H54 (cell line): Measurements from ENCODE around the gene SEMA4C.

Source experiments
- DNase-seq: peaks from one replicate; pipeline ENCODE4 v3.0.0; 2011; ENCODE audit warnings: low spot score, mixed read lengths; ENCODE audit not compliant: insufficient read length
- FAIRE-seq: peaks from 3 replicates; lab custom pipeline; 2011; peaks lifted over from hg19 to GRCh38; lab: Jason Lieb, UNC
- POLR2A ChIP-seq: IDR thresholded peaks from 2 replicates; pipeline ENCODE4 v1.6.1; 2011; ENCODE audit warnings: low read depth, mild to moderate bottlenecking, low read length

The SEMA4C gene, protein sequence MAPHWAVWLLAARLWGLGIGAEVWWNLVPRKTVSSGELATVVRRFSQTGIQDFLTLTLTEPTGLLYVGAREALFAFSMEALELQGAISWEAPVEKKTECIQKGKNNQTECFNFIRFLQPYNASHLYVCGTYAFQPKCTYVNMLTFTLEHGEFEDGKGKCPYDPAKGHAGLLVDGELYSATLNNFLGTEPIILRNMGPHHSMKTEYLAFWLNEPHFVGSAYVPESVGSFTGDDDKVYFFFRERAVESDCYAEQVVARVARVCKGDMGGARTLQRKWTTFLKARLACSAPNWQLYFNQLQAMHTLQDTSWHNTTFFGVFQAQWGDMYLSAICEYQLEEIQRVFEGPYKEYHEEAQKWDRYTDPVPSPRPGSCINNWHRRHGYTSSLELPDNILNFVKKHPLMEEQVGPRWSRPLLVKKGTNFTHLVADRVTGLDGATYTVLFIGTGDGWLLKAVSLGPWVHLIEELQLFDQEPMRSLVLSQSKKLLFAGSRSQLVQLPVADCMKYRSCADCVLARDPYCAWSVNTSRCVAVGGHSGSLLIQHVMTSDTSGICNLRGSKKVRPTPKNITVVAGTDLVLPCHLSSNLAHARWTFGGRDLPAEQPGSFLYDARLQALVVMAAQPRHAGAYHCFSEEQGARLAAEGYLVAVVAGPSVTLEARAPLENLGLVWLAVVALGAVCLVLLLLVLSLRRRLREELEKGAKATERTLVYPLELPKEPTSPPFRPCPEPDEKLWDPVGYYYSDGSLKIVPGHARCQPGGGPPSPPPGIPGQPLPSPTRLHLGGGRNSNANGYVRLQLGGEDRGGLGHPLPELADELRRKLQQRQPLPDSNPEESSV

DNA sequence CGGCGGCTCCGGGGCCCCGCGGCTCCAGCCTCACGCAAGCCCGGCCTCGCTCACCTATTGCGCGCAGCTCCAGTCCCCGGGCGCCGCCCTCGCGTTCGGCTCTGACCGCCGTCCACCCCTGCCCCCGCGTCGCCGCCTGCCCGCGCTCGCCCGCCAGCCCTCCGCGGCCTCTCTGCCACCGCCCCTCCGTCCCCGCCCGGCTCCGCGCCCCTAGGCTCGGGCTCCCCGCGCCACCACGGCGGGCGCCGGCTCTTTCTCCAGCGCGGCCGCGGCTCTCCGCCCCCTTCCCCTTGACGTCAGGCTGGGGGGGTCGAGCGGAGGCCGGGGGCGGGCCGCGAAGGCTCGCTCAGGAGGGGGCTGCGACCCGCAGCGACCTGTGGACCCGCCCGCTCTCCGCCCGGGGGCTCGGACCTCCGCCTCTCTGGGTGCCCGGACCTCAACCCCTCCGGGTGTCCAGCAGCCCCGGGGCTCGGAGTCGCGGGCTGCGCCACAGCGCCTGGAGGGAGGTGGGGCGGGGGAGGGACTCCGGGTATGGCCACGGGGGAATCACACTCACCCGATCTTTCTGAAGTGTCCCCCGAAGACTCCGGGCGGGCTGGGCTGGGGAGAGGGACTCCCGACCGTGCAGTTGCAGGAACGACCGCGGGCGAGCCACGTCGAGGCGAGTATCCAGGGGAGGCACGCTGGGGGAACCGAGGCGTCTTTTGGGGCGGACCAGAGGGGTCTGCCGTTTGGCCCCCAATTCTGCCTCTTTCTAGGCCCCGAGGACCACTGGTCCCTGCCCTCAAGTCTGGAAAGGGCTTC is at the start of gene SEMA4C:
SEMA4C (minus strand) TSS at position 259 of the 804 bp plus-strand sequence. CDS start 2,194 bp downstream, outside the sequence.
- peak; percentile 74 for TF ChIP-seq POLR2A
- FAIRE-seq (no peak), DNase-seq (peak; percentile 50)

DNA sequence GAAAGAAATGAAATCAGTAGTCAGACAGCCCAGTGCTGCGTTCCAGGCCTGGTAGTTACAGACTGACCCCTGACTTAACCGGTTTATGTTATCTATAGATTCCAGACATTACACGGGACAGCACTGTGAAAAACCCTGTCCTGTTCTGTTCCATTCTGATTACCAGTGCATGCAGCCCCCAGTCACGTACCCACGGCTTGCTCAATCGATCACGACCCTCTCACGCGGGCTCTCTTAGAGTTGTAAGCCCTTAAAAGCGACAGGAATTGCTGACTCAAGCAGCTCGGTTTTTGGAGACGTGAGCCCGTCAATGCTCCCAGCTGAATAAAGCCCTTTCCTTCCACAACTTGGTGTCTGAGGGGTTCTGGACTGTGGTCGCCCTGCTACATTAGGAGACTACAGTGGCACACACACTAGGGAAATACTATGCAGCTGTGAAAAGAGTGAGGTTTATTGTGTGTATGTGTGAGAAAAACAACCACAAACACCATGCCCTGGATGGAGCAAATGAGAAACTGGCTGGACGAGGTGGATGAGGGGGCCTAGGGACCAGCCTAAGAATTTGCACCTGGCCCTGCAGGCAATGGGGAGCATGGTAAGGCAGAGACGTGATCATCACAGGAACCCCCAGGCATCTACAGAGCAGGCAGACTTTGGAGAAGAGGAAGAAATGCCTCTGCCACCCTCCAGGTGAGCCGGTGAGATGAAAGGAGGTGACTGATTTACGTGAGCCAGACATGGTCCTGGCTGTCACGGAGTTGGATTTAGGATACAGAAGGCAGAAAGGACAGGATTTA is 49.1 kb upstream of the SEMA4C start:
- TF ChIP-seq POLR2A, result no peak
- no peak for FAIRE-seq

DNA sequence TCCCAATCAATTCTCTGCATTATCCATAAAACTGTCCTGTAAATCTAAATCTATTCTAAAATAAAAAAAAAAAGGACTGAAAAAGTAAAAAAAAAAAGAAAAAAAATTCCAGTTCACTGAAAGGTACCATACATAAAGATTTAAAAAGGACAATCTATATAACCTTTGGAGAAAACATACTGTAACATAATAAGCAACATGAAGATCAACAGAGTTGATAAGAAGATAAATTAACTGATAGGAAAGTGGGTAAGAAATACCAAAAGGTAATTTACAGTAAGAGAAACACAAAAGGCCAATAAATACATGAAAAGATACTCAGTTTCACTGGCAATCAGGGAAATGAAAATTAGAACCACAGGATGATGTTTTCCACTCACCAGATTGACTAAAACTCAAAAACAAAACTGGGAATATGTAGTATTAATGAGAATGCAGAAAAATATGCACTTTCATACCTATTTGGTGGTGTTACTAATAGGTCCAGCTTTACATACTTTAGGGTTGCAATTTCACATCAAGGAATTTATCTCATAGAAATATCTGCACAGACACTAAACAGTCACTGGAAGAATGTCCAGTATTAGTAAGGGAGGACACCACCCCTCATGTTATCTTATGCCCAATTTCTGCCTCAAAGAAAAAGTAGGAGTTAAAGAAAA is 48.3 kb upstream of the SEMA4C start:
- no peak for DNase-seq
- no peak for FAIRE-seq
- TF ChIP-seq POLR2A, result no peak

More for the DNA sequence above, 49.1 kb upstream of the SEMA4C start:
- no peak for DNase-seq

DNA sequence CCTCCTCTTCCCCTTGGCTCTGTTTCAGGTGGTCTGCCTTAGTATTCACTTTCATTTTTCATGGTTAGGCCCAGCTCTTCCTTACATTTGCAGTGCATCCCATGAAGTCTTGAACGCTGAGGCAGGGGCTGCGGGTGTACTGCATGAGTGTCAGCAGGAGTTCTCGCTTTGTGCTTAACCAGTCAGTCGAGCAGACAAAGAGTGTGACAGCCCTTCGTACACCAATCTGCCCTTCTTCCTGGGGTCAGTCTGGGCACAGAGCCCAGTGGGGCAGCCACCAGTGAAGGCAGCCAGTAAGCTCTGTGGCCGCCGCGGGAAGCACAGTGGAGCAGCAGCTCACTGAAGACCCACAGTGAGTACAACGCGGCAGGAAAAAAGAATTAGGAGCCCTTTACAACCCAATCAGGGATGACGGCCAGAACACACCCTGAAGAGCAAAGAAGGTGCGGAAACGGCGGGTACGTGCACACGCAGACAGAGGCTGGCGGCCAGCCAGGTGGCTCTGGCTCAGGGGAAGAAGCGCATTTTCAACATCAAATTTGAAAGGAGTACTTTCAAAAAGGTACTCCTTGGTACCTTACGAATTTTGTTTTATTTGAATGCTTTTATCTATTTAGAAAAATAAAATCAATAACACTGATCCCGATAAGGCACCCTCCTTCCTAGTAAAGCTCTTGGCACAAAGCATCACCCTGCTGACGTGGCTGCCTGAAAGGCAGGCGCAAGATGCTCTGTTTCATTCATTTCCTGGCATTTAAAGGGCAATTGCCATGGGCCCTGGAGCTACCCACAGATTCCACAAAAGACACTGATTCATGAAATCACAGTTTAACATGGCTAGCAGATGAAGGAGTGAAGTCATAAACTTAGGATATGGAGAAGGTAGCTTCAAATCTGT is 47.0 kb upstream of the SEMA4C start:
- FAIRE-seq, result no peak
- TF ChIP-seq POLR2A, result no peak
- no peak for DNase-seq

DNA sequence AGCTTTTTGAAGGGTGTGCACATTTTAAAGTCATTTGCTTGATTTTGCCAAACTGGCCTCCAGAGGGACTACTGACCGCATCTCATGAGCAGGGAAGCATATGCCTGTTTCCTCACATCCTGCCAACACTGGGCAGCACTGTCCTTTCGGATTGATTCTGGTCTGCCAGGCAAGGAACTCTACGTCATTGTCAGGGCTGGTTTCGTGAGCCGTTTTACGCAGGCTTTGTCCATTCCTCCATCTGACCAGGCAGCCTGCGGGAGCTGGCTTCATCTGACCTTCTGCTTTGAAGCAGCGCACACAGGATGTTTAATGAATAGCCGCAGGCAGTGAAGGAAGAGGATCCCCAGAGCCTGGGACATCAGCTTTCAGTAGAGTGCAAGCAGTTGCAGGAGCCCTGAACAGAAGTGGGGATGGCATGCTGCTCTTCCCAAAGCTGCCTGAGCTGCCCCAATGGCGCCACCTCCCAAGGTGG is 46.3 kb upstream of the SEMA4C start:
- DNase-seq (no peak), FAIRE-seq (no peak)
- no peak for TF ChIP-seq POLR2A

DNA sequence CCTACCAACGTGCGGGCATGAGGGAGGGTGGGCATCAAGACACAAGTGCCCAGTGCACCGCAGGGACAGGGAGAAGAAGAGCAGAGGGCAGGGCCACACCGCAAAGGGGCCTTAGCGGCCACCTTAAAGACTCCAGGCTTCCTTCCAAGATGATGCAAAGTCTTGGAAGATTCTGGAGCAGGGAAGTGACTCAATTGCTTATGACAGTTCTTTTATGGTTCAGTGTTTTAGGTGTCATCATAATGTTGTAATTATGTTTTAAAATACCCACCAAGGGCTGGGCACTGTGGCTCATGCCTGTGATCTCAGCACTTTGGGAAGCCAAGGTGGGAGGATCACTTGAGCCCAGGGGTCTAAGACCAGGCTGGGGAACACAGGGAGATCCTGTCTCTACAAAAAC is 44.5 kb upstream of the SEMA4C start:
- no peak for TF ChIP-seq POLR2A
- DNase-seq (no peak), FAIRE-seq (no peak)

DNA sequence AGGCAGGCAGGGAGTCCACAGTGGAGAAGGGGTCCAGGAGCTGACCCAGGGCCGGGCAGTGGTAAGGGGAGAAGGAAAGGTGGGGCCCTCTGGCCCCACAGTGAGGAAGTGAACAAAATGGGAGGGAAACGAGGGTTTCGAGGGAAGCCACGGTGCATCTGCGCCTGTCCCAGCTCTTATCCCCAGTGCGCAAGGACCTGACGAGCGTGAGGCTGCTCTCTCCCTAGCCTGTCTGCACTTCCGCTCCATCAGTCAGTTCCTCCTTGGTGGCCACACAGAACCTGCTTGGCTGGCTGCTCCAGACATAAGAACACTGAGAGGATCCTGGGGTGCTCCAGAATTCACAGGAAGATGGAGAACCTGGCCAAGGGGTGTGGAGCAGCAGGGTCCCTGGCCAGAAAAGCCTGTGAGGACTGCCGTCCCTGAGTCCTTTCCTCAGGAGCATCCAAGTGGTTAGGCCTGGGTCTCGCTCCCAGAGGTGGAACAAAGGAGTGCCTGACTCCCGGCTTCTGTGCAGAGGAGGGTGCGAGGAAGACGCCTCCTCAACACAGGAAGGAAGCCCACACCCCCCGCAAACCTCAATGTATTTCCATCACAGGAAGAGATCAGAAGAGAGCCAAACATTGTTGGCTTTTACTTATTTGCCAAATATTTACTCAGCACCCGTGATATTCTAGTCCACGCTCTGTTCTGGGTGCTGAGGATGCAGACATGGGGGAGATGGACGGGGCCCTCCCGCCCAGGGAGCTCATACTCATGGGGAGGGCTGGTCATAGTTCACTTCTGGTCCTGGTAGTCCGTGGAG is 43.7 kb upstream of the SEMA4C start:
- DNase-seq (no peak), FAIRE-seq (no peak)
- TF ChIP-seq POLR2A, result no peak

DNA sequence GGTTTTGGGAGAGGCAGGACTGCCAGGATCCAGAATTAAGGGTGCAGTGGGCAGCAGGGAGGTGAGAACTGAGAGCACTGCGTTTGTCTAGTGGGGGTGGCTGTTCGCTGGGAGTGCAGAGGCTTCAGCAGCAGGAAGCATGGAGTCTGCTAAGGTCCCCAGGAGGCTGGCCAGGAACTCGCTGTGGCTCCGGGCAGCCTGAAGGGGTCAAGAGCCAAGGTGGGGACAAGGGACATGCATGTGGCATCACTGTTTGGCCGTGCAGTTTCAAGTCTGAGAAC is 43.2 kb upstream of the SEMA4C start:
- TF ChIP-seq POLR2A, result no peak
- no peak for FAIRE-seq
- DNase-seq, result no peak

DNA sequence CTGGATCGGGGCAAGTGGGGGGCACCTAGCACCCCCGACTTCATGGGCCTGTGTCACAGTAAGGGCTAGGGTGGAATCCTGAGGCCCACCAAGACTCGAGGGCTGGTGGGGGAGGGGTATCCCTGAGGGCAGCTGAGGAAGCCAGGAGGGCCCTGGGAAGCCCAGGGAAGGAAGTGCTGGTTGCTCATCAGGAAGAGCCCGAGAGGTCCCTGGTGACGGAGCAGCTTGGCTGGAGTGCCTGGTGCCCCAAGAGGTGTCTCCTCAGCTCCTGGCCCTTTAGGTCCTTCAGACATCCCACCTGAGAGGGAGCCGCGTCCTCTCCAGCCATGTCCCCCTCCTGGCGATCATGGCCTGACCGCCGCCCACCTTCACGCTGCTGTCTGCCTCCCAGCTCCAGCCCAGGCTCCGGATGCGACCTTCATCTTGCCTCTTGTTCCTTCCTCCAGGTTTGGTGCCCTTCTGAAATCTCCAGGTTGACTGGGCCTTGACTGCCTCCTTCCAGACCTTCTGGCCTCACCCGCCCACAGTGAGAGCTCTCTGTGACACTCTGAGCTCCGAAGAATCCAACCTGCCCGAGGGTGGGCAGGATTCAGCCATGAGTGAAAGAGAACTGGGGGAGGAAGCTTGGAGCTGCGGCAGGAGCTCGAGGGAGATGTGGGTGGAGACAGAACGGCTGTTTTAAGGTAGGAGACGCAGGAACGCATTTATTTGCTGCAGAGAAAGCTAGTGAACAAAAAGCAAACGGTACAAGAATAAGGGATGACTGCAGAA is 42.7 kb upstream of the SEMA4C start:
- no peak for TF ChIP-seq POLR2A
- DNase-seq, result no peak
- FAIRE-seq, result no peak

DNA sequence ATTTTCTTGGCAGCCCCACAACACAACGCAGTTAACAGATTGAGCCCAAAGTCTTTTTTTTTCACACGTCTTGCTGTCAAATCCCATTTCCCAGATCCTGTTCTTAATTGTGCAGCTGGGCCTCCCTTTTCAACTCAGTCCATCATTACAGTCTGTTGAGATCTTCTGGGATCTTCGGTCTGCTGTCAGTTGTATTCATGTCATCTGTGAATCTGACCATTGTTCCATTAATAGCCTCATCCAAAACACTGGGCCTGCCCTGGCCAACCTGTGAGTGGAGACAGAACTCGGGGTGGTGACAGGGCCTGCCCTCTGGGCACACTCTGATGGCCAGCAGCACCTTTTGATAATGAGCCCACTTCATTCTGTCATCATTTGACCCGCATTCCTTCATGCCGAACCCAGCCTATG is 39.7 kb upstream of the SEMA4C start:
- TF ChIP-seq POLR2A, result no peak
- FAIRE-seq (no peak), DNase-seq (no peak)
